ENCODE results near the gene SCAF1. TPM values are rescaled to one million over a fixed set of nuclear protein-coding genes. Genes with fewer than 3 reads are reported as not detected.

Gene SCAF1
- total RNA-seq, 4 donors from 2014 or later, result 19.2 to 50.9 (median 30.9) TPM

GRCh38 chr19:49651820-49652550 is 10.0 kb downstream of the SCAF1 start:
- no peak overlapping the region for H3K27ac ChIP-seq (replicated peaks in 1 of 4)
- no peak for DNase-seq (ENCODE audit: extremely low spot score)
- 96% methylated on average over 61 of the region's 110 CpGs for WGBS
- peaks cover 0 to 4% (median 0%) of the 10 kb centered on the region in 4 donors for H3K4me1 ChIP-seq
- peaks cover 70 to 97% (median 89%) of the 10 kb centered on the region in 4 donors for H3K36me3 ChIP-seq
- intact Hi-C loops (cut with DNase I), result no loop called here
- H3K9me3 ChIP-seq, result no peaks in the 10 kb centered on the region
- H3K4me3 ChIP-seq, result no peak overlapping the region
- H3K27me3 ChIP-seq, result no peaks in the 10 kb centered on the region
- no peak for TF ChIP-seq EP300 (IDR thresholded peaks at IDR 0.05)
- TF ChIP-seq POLR2A (IDR thresholded peaks at IDR 0.05; ENCODE audit: low read depth), result no peak
- no peak for TF ChIP-seq CTCF (IDR thresholded peaks at IDR 0.05)
- TF ChIP-seq POLR2AphosphoS5 (IDR thresholded peaks at IDR 0.05), result no peak

- peaks cover 71 to 97% (median 89%) of the 10 kb centered on the region in 4 donors for H3K36me3 ChIP-seq
- intact Hi-C loops (cut with DNase I), result no loop called here
- TF ChIP-seq CTCF (IDR thresholded peaks at IDR 0.05) (no peak), EP300 (IDR thresholded peaks at IDR 0.05) (no peak), POLR2A (IDR thresholded peaks at IDR 0.05; ENCODE audit: low read depth) (no peak), POLR2AphosphoS5 (IDR thresholded peaks at IDR 0.05) (no peak)
- no peak overlapping the region for H3K27ac ChIP-seq (replicated peaks in 1 of 4)
- DNase-seq (ENCODE audit: extremely low spot score), result no peak
- H3K9me3 ChIP-seq, result no peaks in the 10 kb centered on the region
- H3K27me3 ChIP-seq, result no peaks in the 10 kb centered on the region
- 93% methylated on average over 47 of the region's 58 CpGs for WGBS
- H3K4me1 ChIP-seq, result no peaks in the 10 kb centered on the region
- H3K4me3 ChIP-seq, result no peak overlapping the region
Observed at GRCh38 chr19:49652551-49653465, 10.8 kb downstream of the SCAF1 start.

- intact Hi-C loops (cut with DNase I), result no loop called here
- WGBS, result 75% methylated on average over 2 of the region's 13 CpGs
- TF ChIP-seq POLR2AphosphoS5 (IDR thresholded peaks at IDR 0.05), result no peak
- no peak for TF ChIP-seq CTCF (IDR thresholded peaks at IDR 0.05)
- TF ChIP-seq POLR2A (IDR thresholded peaks at IDR 0.05; ENCODE audit: low read depth), result no peak
- TF ChIP-seq EP300 (IDR thresholded peaks at IDR 0.05), result no peak
- H3K27ac ChIP-seq (replicated peaks in 1 of 4), result no peak overlapping the region
- no peaks in the 10 kb centered on the region for H3K9me3 ChIP-seq
- no peak for DNase-seq (ENCODE audit: extremely low spot score)
- peaks cover 71 to 97% (median 93%) of the 10 kb centered on the region in 4 donors for H3K36me3 ChIP-seq
- H3K4me3 ChIP-seq, result no peak overlapping the region
- H3K4me1 ChIP-seq, result no peaks in the 10 kb centered on the region
- H3K27me3 ChIP-seq, result no peaks in the 10 kb centered on the region
Observed at GRCh38 chr19:49653466-49653806, 11.4 kb downstream of the SCAF1 start.

- TF ChIP-seq EP300 (IDR thresholded peaks at IDR 0.05) (no peak), POLR2AphosphoS5 (IDR thresholded peaks at IDR 0.05) (no peak), POLR2A (IDR thresholded peaks at IDR 0.05; ENCODE audit: low read depth) (no peak), CTCF (IDR thresholded peaks at IDR 0.05) (no peak)
- 81% methylated on average over 7 of the region's 10 CpGs for WGBS
- no peaks in the 10 kb centered on the region for H3K9me3 ChIP-seq
- intact Hi-C loops (cut with DNase I), result no loop called here
- H3K4me1 ChIP-seq, result no peaks in the 10 kb centered on the region
- H3K27me3 ChIP-seq, result no peaks in the 10 kb centered on the region
- H3K4me3 ChIP-seq, result no peak overlapping the region
- H3K36me3 ChIP-seq, result peaks cover 81 to 99% (median 96%) of the 10 kb centered on the region in 4 donors
- no peak overlapping the region for H3K27ac ChIP-seq (replicated peaks in 1 of 4)
- no peak for DNase-seq (ENCODE audit: extremely low spot score)
Observed at GRCh38 chr19:49654581-49654980, 12.6 kb downstream of the SCAF1 start.

Data from esophagus muscularis mucosa (tissue), 4 donors.